ENCODE measurements around the gene GRIA4. TPM values are rescaled to one million over a fixed set of nuclear protein-coding genes. Genes with fewer than 3 reads are reported as not detected.

Gene GRIA4
- total and polyA plus RNA-seq, 5 donors from 2014 or later: not detected

GRCh38 chr11:105613183-105613582, 3.3 kb downstream of the GRIA4 start:
- DNase-seq: no peak
- Histone ChIP-seq H3K4me1 (ENCODE audit: control insufficient read depth, insufficient read depth, low read length, poor library complexity, severe bottlenecking) (no peaks in the 10 kb centered on the region), H3K27ac (ENCODE audit: insufficient read depth, low read length, poor library complexity, severe bottlenecking) (no peak overlapping the region), H3K36me3 (ENCODE audit: control insufficient read depth, insufficient read depth, low read length) (no peaks in the 10 kb centered on the region), H3K27me3 (ENCODE audit: control insufficient read depth, insufficient read depth, low read length) (peaks cover 18% of the 10 kb centered on the region), H3K4me3 (ENCODE audit: low read depth, low read length) (no peak overlapping the region), H3K9me3 (ENCODE audit: control insufficient read depth in 2 of 2, low read length in 2 of 2) (no peaks in the 10 kb centered on the region)
- H3K27ac Mint-ChIP-seq: no peak overlapping the region
- no peaks in the 10 kb centered on the region for H3K36me3 Mint-ChIP-seq
- peaks cover 0 to 25% (median 4%) of the 10 kb centered on the region in 4 donors for H3K4me1 Mint-ChIP-seq
- H3K9me3 Mint-ChIP-seq: peaks cover 0 to 2% (median 0%) of the 10 kb centered on the region in 7 donors
- no peak for ATAC-seq (ENCODE audit: low read depth in 2 of 2)
- no peak overlapping the region for H3K4me3 Mint-ChIP-seq
- peaks cover 34% of the 10 kb centered on the region for H3K27me3 Mint-ChIP-seq

GRCh38 chr11:105618343-105618955, 8.6 kb downstream of the GRIA4 start:
- H3K4me3 Mint-ChIP-seq: no peak overlapping the region
- no peak overlapping the region for H3K27ac Mint-ChIP-seq
- Histone ChIP-seq H3K9me3 (ENCODE audit: control insufficient read depth in 2 of 2, low read length in 2 of 2) (no peaks in the 10 kb centered on the region), H3K27me3 (ENCODE audit: control insufficient read depth, insufficient read depth, low read length) (no peaks in the 10 kb centered on the region), H3K36me3 (ENCODE audit: control insufficient read depth, insufficient read depth, low read length) (no peaks in the 10 kb centered on the region), H3K4me1 (ENCODE audit: control insufficient read depth, insufficient read depth, low read length, poor library complexity, severe bottlenecking) (no peaks in the 10 kb centered on the region), H3K4me3 (ENCODE audit: low read depth, low read length) (no peak overlapping the region), H3K27ac (ENCODE audit: insufficient read depth, low read length, poor library complexity, severe bottlenecking) (no peak overlapping the region)
- peaks cover 2% of the 10 kb centered on the region for H3K27me3 Mint-ChIP-seq
- no peaks in the 10 kb centered on the region for H3K4me1 Mint-ChIP-seq
- ATAC-seq (ENCODE audit: low read depth in 2 of 2) (no peak), DNase-seq (no peak)
- H3K36me3 Mint-ChIP-seq: no peaks in the 10 kb centered on the region
- no peaks in the 10 kb centered on the region for H3K9me3 Mint-ChIP-seq

GRCh38 chr11:105619556-105619955, 9.7 kb downstream of the GRIA4 start:
- Histone ChIP-seq H3K9me3 (ENCODE audit: control insufficient read depth in 2 of 2, low read length in 2 of 2) (no peaks in the 10 kb centered on the region), H3K4me3 (ENCODE audit: low read depth, low read length) (no peak overlapping the region), H3K27me3 (ENCODE audit: control insufficient read depth, insufficient read depth, low read length) (no peaks in the 10 kb centered on the region), H3K4me1 (ENCODE audit: control insufficient read depth, insufficient read depth, low read length, poor library complexity, severe bottlenecking) (no peaks in the 10 kb centered on the region), H3K27ac (ENCODE audit: insufficient read depth, low read length, poor library complexity, severe bottlenecking) (no peak overlapping the region), H3K36me3 (ENCODE audit: control insufficient read depth, insufficient read depth, low read length) (no peaks in the 10 kb centered on the region)
- Mint-ChIP-seq H3K9me3 (no peaks in the 10 kb centered on the region), H3K4me3 (no peak overlapping the region), H3K4me1 (no peaks in the 10 kb centered on the region), H3K27ac (no peak overlapping the region), H3K36me3 (no peaks in the 10 kb centered on the region), H3K27me3 (peaks cover 4% of the 10 kb centered on the region)
- ATAC-seq (ENCODE audit: low read depth in 2 of 2) (no peak), DNase-seq (no peak)

GRCh38 chr11:105622016-105622415, 12.1 kb downstream of the GRIA4 start:
- ATAC-seq (ENCODE audit: low read depth in 2 of 2): no peak
- H3K27me3 Mint-ChIP-seq: peaks cover 4% of the 10 kb centered on the region
- no peaks in the 10 kb centered on the region for H3K4me1 Mint-ChIP-seq

GRCh38 chr11:105632316-105632715, 22.4 kb downstream of the GRIA4 start:
- no peaks in the 10 kb centered on the region for H3K36me3 Mint-ChIP-seq
- no peak overlapping the region for H3K27ac Mint-ChIP-seq
- H3K27ac ChIP-seq (ENCODE audit: insufficient read depth, low read length, poor library complexity, severe bottlenecking): no peak overlapping the region
- no peaks in the 10 kb centered on the region for H3K9me3 ChIP-seq (ENCODE audit: control insufficient read depth in 2 of 2, low read length in 2 of 2)
- H3K36me3 ChIP-seq (ENCODE audit: control insufficient read depth, insufficient read depth, low read length): no peaks in the 10 kb centered on the region
- no peak overlapping the region for H3K4me3 Mint-ChIP-seq
- no peak for DNase-seq
- H3K27me3 Mint-ChIP-seq: no peaks in the 10 kb centered on the region
- H3K4me3 ChIP-seq (ENCODE audit: low read depth, low read length): no peak overlapping the region
- no peak for ATAC-seq (ENCODE audit: low read depth in 2 of 2)
- no peaks in the 10 kb centered on the region for H3K27me3 ChIP-seq (ENCODE audit: control insufficient read depth, insufficient read depth, low read length)
- H3K4me1 Mint-ChIP-seq: no peaks in the 10 kb centered on the region
- H3K4me1 ChIP-seq (ENCODE audit: control insufficient read depth, insufficient read depth, low read length, poor library complexity, severe bottlenecking): no peaks in the 10 kb centered on the region
- H3K9me3 Mint-ChIP-seq: peaks cover 0 to 3% (median 0%) of the 10 kb centered on the region in 7 donors

More at GRCh38 chr11:105622016-105622415, 12.1 kb downstream of the GRIA4 start:
- Mint-ChIP-seq H3K4me3 (no peak overlapping the region), H3K27ac (no peak overlapping the region), H3K9me3 (no peaks in the 10 kb centered on the region), H3K36me3 (no peaks in the 10 kb centered on the region)
- no peaks in the 10 kb centered on the region for H3K36me3 ChIP-seq (ENCODE audit: control insufficient read depth, insufficient read depth, low read length)
- no peak overlapping the region for H3K4me3 ChIP-seq (ENCODE audit: low read depth, low read length)
- no peak overlapping the region for H3K27ac ChIP-seq (ENCODE audit: insufficient read depth, low read length, poor library complexity, severe bottlenecking)
- no peak for DNase-seq
- H3K9me3 ChIP-seq (ENCODE audit: control insufficient read depth in 2 of 2, low read length in 2 of 2): no peaks in the 10 kb centered on the region
- H3K27me3 ChIP-seq (ENCODE audit: control insufficient read depth, insufficient read depth, low read length): no peaks in the 10 kb centered on the region
- H3K4me1 ChIP-seq (ENCODE audit: control insufficient read depth, insufficient read depth, low read length, poor library complexity, severe bottlenecking): no peaks in the 10 kb centered on the region

GRCh38 chr11:105635466-105635865, 25.6 kb downstream of the GRIA4 start:
- Histone ChIP-seq H3K9me3 (ENCODE audit: control insufficient read depth in 2 of 2, low read length in 2 of 2) (no peaks in the 10 kb centered on the region), H3K27me3 (ENCODE audit: control insufficient read depth, insufficient read depth, low read length) (no peaks in the 10 kb centered on the region), H3K36me3 (ENCODE audit: control insufficient read depth, insufficient read depth, low read length) (no peaks in the 10 kb centered on the region), H3K27ac (ENCODE audit: insufficient read depth, low read length, poor library complexity, severe bottlenecking) (no peak overlapping the region), H3K4me1 (ENCODE audit: control insufficient read depth, insufficient read depth, low read length, poor library complexity, severe bottlenecking) (no peaks in the 10 kb centered on the region), H3K4me3 (ENCODE audit: low read depth, low read length) (no peak overlapping the region)
- DNase-seq (no peak), ATAC-seq (ENCODE audit: low read depth in 2 of 2) (no peak)
- peaks cover 0 to 3% (median 0%) of the 10 kb centered on the region in 7 donors for H3K9me3 Mint-ChIP-seq
- H3K36me3 Mint-ChIP-seq: no peaks in the 10 kb centered on the region
- H3K4me1 Mint-ChIP-seq: no peaks in the 10 kb centered on the region
- H3K27ac Mint-ChIP-seq: no peak overlapping the region
- H3K27me3 Mint-ChIP-seq: no peaks in the 10 kb centered on the region
- no peak overlapping the region for H3K4me3 Mint-ChIP-seq

- H3K4me1 Mint-ChIP-seq: no peaks in the 10 kb centered on the region
- H3K4me3 ChIP-seq (ENCODE audit: low read depth, low read length): no peak overlapping the region
- ATAC-seq (ENCODE audit: low read depth in 2 of 2): no peak
Measured at GRCh38 chr11:105636496-105636895, 26.6 kb downstream of the GRIA4 start.

GRCh38 chr11:105639527-105639926, 29.7 kb downstream of the GRIA4 start:
- H3K9me3 Mint-ChIP-seq: peaks cover 0 to 3% (median 0%) of the 10 kb centered on the region in 7 donors
- no peak overlapping the region for H3K4me3 ChIP-seq (ENCODE audit: low read depth, low read length)
- H3K4me1 ChIP-seq (ENCODE audit: control insufficient read depth, insufficient read depth, low read length, poor library complexity, severe bottlenecking): no peaks in the 10 kb centered on the region
- H3K27me3 ChIP-seq (ENCODE audit: control insufficient read depth, insufficient read depth, low read length): no peaks in the 10 kb centered on the region
- H3K36me3 ChIP-seq (ENCODE audit: control insufficient read depth, insufficient read depth, low read length): no peaks in the 10 kb centered on the region
- DNase-seq (no peak), ATAC-seq (ENCODE audit: low read depth in 2 of 2) (no peak)
- no peaks in the 10 kb centered on the region for H3K36me3 Mint-ChIP-seq
- H3K27ac Mint-ChIP-seq: no peak overlapping the region
- no peak overlapping the region for H3K27ac ChIP-seq (ENCODE audit: insufficient read depth, low read length, poor library complexity, severe bottlenecking)
- H3K4me1 Mint-ChIP-seq: no peaks in the 10 kb centered on the region
- H3K4me3 Mint-ChIP-seq: no peak overlapping the region
- no peaks in the 10 kb centered on the region for H3K27me3 Mint-ChIP-seq
- H3K9me3 ChIP-seq (ENCODE audit: control insufficient read depth in 2 of 2, low read length in 2 of 2): no peaks in the 10 kb centered on the region

More at GRCh38 chr11:105636496-105636895, 26.6 kb downstream of the GRIA4 start:
- no peak overlapping the region for H3K27ac ChIP-seq (ENCODE audit: insufficient read depth, low read length, poor library complexity, severe bottlenecking)
- H3K4me1 ChIP-seq (ENCODE audit: control insufficient read depth, insufficient read depth, low read length, poor library complexity, severe bottlenecking): no peaks in the 10 kb centered on the region
- Mint-ChIP-seq H3K36me3 (no peaks in the 10 kb centered on the region), H3K4me3 (no peak overlapping the region), H3K27ac (no peak overlapping the region), H3K9me3 (peaks cover 0 to 3% (median 0%) of the 10 kb centered on the region in 7 donors), H3K27me3 (no peaks in the 10 kb centered on the region)
- no peaks in the 10 kb centered on the region for H3K27me3 ChIP-seq (ENCODE audit: control insufficient read depth, insufficient read depth, low read length)
- H3K9me3 ChIP-seq (ENCODE audit: control insufficient read depth in 2 of 2, low read length in 2 of 2): no peaks in the 10 kb centered on the region
- no peaks in the 10 kb centered on the region for H3K36me3 ChIP-seq (ENCODE audit: control insufficient read depth, insufficient read depth, low read length)
- no peak for DNase-seq
